MM.1S (cell line): Measurements from ENCODE around the gene TFAP2A.

ENCODE experiments used
- EZH2 ChIP-seq: fragments of 300-600 bp; sonication (generic); optimal IDR thresholded peaks from 2 replicates; pipeline ENCODE3; 2017; ENCODE audit warnings: low read depth, mild to moderate bottlenecking, antibody characterized with exemption, low read length, mixed read lengths
- EZH2phosphoT487 ChIP-seq: fragments of 300-600 bp; sonication (generic); IDR thresholded peaks from 2 replicates; pipeline ENCODE4 v1.6.1; 2018; ENCODE audit warnings: antibody characterized with exemption, low read length
- TF ChIP-seq, protein P1 (sequence below): fragments of 300-600 bp; sonication (generic); IDR thresholded peaks from 2 replicates; pipeline ENCODE4 v1.5.1; 2016; ENCODE audit warnings: antibody characterized with exemption, low read length, mixed read lengths

DNA sequence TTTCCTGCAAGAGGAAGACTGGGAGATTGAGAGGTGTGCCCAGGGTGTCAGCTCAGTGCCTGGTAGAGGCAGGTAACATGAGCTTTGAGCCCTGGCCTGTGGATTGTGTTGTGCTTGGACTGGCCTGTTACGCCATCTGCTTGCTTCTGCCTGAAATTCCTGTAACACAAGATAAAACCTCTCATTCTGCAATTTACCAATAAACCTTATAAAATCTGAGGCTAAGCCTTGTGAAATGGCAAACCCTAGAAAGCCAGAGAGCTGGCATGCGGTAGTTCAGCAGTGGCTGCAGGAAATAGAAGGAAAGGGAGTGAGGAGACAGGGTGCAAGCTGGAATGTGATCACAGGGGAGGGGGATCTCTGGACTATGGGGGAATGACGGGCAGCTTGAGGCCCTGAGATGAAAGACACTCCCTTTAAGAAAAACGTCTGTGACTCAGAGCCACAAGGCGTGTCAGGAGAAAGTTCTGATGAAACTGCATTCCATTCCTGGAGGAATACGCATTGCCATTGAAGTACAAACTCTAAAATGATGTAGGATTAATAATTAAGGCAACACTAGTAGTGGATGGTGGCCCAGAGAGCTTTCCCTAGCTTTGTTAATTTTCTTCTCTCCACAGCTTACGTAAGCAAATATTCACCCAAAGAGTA, 26.3 kb upstream of the TFAP2A start:
- TF ChIP-seq EZH2 (no peak), EZH2phosphoT487 (no peak)
- TF ChIP-seq, protein P1, sequence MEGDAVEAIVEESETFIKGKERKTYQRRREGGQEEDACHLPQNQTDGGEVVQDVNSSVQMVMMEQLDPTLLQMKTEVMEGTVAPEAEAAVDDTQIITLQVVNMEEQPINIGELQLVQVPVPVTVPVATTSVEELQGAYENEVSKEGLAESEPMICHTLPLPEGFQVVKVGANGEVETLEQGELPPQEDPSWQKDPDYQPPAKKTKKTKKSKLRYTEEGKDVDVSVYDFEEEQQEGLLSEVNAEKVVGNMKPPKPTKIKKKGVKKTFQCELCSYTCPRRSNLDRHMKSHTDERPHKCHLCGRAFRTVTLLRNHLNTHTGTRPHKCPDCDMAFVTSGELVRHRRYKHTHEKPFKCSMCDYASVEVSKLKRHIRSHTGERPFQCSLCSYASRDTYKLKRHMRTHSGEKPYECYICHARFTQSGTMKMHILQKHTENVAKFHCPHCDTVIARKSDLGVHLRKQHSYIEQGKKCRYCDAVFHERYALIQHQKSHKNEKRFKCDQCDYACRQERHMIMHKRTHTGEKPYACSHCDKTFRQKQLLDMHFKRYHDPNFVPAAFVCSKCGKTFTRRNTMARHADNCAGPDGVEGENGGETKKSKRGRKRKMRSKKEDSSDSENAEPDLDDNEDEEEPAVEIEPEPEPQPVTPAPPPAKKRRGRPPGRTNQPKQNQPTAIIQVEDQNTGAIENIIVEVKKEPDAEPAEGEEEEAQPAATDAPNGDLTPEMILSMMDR: no peak
